ENCODE data around the gene HSD17B8. TPM values are rescaled to one million over a fixed set of nuclear protein-coding genes. Genes with fewer than 3 reads are reported as not detected.
A peak's percentile ranks its signal among the peaks of the same experiment; 100 is the strongest.

The HSD17B8 gene
- total and polyA plus RNA-seq, 10 donors = 8.7 to 24.1 (median 16.1) TPM

DNA sequence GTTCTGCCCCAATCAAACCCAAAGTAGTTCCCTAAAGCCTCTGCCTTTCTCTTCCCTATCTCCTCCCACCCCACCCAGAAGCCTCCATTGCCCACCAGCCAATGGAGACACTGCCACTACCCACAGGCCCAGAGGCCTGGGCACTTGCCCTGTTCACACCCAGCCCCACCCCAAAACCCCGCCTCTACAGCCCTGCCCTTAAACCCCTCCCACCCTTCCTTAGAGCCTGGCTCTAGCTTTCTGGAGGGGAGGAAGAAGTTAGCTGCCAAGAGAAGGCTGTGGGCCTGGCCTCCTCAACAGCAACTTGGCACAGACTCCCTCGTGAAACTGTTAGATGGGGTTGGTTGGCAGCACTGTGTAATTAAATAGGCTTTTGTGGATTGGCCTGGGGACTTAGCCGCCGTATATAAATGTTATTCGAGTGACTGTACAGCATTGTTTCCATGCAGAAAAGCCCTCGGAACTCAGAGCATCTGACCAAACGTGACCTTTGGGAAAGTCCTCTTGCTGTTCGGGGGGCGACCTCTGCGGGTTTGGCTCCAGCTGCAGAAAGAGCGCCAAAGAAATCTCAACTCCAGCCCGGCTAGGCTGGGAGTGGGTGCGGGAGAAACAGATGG is 43.6 kb upstream of the HSD17B8 start:
- Histone ChIP-seq H3K4me1 (peaks cover 0 to 22% (median 15%) of the 10 kb centered on the region in 6 donors), H3K9me3 (no peaks in the 10 kb centered on the region), H3K27ac (peak overlapping the region in 6 of 8 donors; percentile 44 to 72 (median 54)), H3K4me3 (peak overlapping the region in 1 of 8 donors; percentile 69), H3K27me3 (replicated peaks in 1 of 7) (no peaks in the 10 kb centered on the region), H3K36me3 (no peaks in the 10 kb centered on the region)
- no peak for DNase-seq
- WGBS, 5 donors = 50 to 74% (median 59%) methylated on average over 11 to 13 of the region's 13 CpGs
- TF ChIP-seq POLR2AphosphoS5 (IDR thresholded peaks at IDR 0.05) (no peak), POLR2A (IDR thresholded peaks at IDR 0.05) (no peak)
- TF ChIP-seq, protein P1, sequence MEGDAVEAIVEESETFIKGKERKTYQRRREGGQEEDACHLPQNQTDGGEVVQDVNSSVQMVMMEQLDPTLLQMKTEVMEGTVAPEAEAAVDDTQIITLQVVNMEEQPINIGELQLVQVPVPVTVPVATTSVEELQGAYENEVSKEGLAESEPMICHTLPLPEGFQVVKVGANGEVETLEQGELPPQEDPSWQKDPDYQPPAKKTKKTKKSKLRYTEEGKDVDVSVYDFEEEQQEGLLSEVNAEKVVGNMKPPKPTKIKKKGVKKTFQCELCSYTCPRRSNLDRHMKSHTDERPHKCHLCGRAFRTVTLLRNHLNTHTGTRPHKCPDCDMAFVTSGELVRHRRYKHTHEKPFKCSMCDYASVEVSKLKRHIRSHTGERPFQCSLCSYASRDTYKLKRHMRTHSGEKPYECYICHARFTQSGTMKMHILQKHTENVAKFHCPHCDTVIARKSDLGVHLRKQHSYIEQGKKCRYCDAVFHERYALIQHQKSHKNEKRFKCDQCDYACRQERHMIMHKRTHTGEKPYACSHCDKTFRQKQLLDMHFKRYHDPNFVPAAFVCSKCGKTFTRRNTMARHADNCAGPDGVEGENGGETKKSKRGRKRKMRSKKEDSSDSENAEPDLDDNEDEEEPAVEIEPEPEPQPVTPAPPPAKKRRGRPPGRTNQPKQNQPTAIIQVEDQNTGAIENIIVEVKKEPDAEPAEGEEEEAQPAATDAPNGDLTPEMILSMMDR (IDR thresholded peaks at IDR 0.05 in 8 of 11, conservative IDR thresholded peaks at IDR 0.05 in 3 of 11) = no peak
- intact Hi-C loops (cut with DNase I; ENCODE audit: low total_unique reads) = loop anchor here (2.0 kb wide), 1 partner anchor 88 kb away; no protein-coding TSS in a partner anchor

DNA sequence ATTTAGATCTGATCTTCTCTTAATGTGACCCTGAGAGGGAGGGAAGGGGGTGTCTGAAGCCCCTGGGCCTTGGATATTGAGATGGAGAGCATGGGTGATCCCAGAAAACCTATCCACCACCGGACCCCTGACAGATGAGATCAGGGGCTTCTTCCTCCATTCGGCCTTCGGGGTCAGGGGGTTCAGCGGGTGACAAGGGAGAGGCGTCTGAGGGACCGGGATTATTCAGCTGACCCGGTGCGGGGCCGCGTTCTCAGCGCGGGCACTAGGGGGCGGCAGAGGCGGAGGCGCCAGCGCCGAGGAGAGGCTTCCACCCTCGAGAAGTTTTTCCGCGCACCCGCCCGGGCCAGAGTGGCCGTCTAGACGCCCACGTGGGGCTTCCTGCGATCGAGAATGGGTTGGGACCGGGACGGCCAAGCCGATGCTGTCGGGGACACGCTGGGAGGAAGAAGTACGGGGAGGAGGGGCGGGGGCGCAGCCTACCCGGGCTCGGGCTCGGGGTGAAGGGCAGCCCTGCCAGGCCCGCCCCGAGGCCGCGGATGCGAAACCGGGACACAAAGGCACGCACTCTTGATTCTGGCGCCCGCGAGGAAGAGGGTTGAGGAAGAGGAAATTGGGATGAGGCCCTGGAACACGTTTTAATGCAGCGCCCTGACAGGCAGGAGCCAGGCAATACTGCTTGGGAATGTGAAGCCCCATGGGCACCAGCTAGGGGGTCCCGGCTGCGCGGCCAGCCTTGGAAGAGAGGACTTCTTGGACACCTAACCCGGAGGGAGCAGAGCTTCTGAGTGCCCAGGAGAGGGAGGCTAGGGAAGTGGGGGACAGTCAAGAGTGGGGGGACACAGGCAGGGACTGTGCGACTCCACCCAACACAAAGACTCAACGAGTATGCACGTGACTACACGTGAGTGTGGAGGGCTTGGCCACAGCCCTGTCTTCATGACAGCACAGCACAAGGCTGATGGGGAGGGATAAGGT is 42.8 kb upstream of the HSD17B8 start:
- Histone ChIP-seq H3K4me3 (peak overlapping the region; percentile 24 to 69 (median 45)), H3K4me1 (peaks cover 0 to 22% (median 15%) of the 10 kb centered on the region in 6 donors), H3K27me3 (replicated peaks in 1 of 7) (no peaks in the 10 kb centered on the region), H3K27ac (peak overlapping the region in 6 of 8 donors; percentile 44 to 72 (median 60)), H3K36me3 (no peaks in the 10 kb centered on the region), H3K9me3 (no peaks in the 10 kb centered on the region)
- no peak for TF ChIP-seq POLR2A (IDR thresholded peaks at IDR 0.05)
- TF ChIP-seq, protein P1 (IDR thresholded peaks at IDR 0.05 in 8 of 11, conservative IDR thresholded peaks at IDR 0.05 in 3 of 11) = peak; percentile 81 to 98 (median 94)
- peak; percentile 25 to 79 (median 61) for TF ChIP-seq POLR2AphosphoS5 (IDR thresholded peaks at IDR 0.05)
- intact Hi-C loops (cut with DNase I; ENCODE audit: low total_unique reads) = loop anchor here (2.0 kb wide), 1 partner anchor 87 kb away; no protein-coding TSS in a partner anchor
- WGBS, 5 donors = 6 to 12% (median 11%) methylated on average over 43 to 58 of the region's 58 CpGs
- DNase-seq = peak; percentile 96

DNA sequence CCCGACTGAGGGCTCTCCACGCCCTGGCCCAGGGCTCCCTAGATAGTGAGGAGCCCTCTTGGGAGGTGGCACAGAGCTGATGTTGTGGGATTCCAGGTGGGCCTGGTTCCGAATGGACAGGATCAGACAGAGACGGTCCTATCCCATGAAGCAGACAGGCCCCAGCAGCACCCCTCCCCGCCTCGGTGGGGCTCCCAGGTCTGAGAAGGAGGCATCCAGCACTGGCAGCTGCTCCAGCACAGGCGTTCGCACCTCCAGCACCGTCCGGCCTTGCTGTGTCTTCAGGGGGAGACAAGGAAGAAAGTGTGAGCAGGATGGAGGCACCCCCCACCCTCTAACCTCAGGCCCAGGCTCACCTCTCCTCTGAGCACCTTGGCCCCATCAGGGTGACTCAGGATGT is 40.9 kb upstream of the HSD17B8 start:
- DNase-seq = no peak
- Histone ChIP-seq H3K4me3 (no peak overlapping the region), H3K9me3 (no peaks in the 10 kb centered on the region), H3K27ac (no peak overlapping the region), H3K27me3 (replicated peaks in 1 of 7) (no peaks in the 10 kb centered on the region), H3K4me1 (peaks cover 0 to 22% (median 15%) of the 10 kb centered on the region in 6 donors), H3K36me3 (no peaks in the 10 kb centered on the region)
- intact Hi-C loops (cut with DNase I; ENCODE audit: low total_unique reads) = no loop called here
- 81 to 94% (median 86%) methylated on average over 6 to 10 of the region's 10 CpGs for WGBS, 5 donors
- TF ChIP-seq POLR2AphosphoS5 (IDR thresholded peaks at IDR 0.05) (no peak), POLR2A (IDR thresholded peaks at IDR 0.05) (no peak)
- TF ChIP-seq, protein P1 (IDR thresholded peaks at IDR 0.05 in 8 of 11, conservative IDR thresholded peaks at IDR 0.05 in 3 of 11) = no peak

Measured in spleen (tissue), 11 donors.